Measurements from ENCODE around the gene ZNF644.
"Not testable (repeated sequence)": the region's sequence is repeated elsewhere in the genome, so short reads cannot be mapped to it uniquely, and the experiment has no call there.

Gene ZNF644

GRCh38 chr1:91054780-91055481 lies 33.1 kb upstream of the ZNF644 start:
- no peak for DNase-seq (ENCODE audit: low read depth in 1 of 2, low spot score in 1 of 2)
- H3K4me3 ChIP-seq (replicated peaks; ENCODE audit: insufficient read depth, low read length): no peak overlapping the region
- H3K27ac ChIP-seq (replicated peaks): no peak overlapping the region
- H3K27me3 ChIP-seq (ENCODE audit: insufficient read depth, poor library complexity, severe bottlenecking): no peaks in the 10 kb centered on the region
- TF ChIP-seq GABPA (IDR thresholded peaks at IDR 0.05; ENCODE audit: low read depth) (no peak), POLR2AphosphoS5 (IDR thresholded peaks at IDR 0.05; ENCODE audit: low read depth) (no peak), CTCF (IDR thresholded peaks at IDR 0.05; ENCODE audit: insufficient read depth, low read length) (no peak), SPI1 (IDR thresholded peaks at IDR 0.05; ENCODE audit: borderline replicate concordance, low read depth) (no peak), REST (IDR thresholded peaks at IDR 0.05; ENCODE audit: insufficient replicate concordance, low read depth) (no peak)

- Histone ChIP-seq H3K27ac (replicated peaks) (no peak overlapping the region), H3K4me3 (replicated peaks; ENCODE audit: insufficient read depth, low read length) (no peak overlapping the region), H3K27me3 (ENCODE audit: insufficient read depth, poor library complexity, severe bottlenecking) (no peaks in the 10 kb centered on the region)
- no peak for TF ChIP-seq POLR2AphosphoS5 (IDR thresholded peaks at IDR 0.05; ENCODE audit: low read depth)
- no peak for TF ChIP-seq SPI1 (IDR thresholded peaks at IDR 0.05; ENCODE audit: borderline replicate concordance, low read depth)
- no peak for TF ChIP-seq GABPA (IDR thresholded peaks at IDR 0.05; ENCODE audit: low read depth)
- no peak for DNase-seq (ENCODE audit: low read depth in 1 of 2, low spot score in 1 of 2)
Observed at GRCh38 chr1:91053630-91054029, 31.8 kb upstream of the ZNF644 start.

GRCh38 chr1:91049551-91049950 lies 27.7 kb upstream of the ZNF644 start:
- not testable (repeated sequence) for DNase-seq (ENCODE audit: low read depth in 1 of 2, low spot score in 1 of 2); H3K27me3 ChIP-seq (ENCODE audit: insufficient read depth, poor library complexity, severe bottlenecking); H3K4me3 ChIP-seq (replicated peaks; ENCODE audit: insufficient read depth, low read length); H3K27ac ChIP-seq (replicated peaks)

GRCh38 chr1:91046766-91047165 lies 24.9 kb upstream of the ZNF644 start:
- no peak overlapping the region for H3K4me3 ChIP-seq (replicated peaks; ENCODE audit: insufficient read depth, low read length)
- no peak for TF ChIP-seq GABPA (IDR thresholded peaks at IDR 0.05; ENCODE audit: low read depth)
- TF ChIP-seq SPI1 (IDR thresholded peaks at IDR 0.05; ENCODE audit: borderline replicate concordance, low read depth): no peak
- TF ChIP-seq POLR2AphosphoS5 (IDR thresholded peaks at IDR 0.05; ENCODE audit: low read depth): no peak
- TF ChIP-seq REST (IDR thresholded peaks at IDR 0.05; ENCODE audit: insufficient replicate concordance, low read depth): no peak
- TF ChIP-seq CTCF (IDR thresholded peaks at IDR 0.05; ENCODE audit: insufficient read depth, low read length): no peak
- no peaks in the 10 kb centered on the region for H3K27me3 ChIP-seq (ENCODE audit: insufficient read depth, poor library complexity, severe bottlenecking)
- no peak for DNase-seq (ENCODE audit: low read depth in 1 of 2, low spot score in 1 of 2)
- H3K27ac ChIP-seq (replicated peaks): no peak overlapping the region

GRCh38 chr1:91045284-91045683 lies 23.4 kb upstream of the ZNF644 start:
- H3K27ac ChIP-seq (replicated peaks): no peak overlapping the region
- TF ChIP-seq SPI1 (IDR thresholded peaks at IDR 0.05; ENCODE audit: borderline replicate concordance, low read depth) (no peak), POLR2AphosphoS5 (IDR thresholded peaks at IDR 0.05; ENCODE audit: low read depth) (no peak), GABPA (IDR thresholded peaks at IDR 0.05; ENCODE audit: low read depth) (no peak), REST (IDR thresholded peaks at IDR 0.05; ENCODE audit: insufficient replicate concordance, low read depth) (no peak), CTCF (IDR thresholded peaks at IDR 0.05; ENCODE audit: insufficient read depth, low read length) (no peak)
- H3K27me3 ChIP-seq (ENCODE audit: insufficient read depth, poor library complexity, severe bottlenecking): no peaks in the 10 kb centered on the region
- DNase-seq (ENCODE audit: low read depth in 1 of 2, low spot score in 1 of 2): no peak
- no peak overlapping the region for H3K4me3 ChIP-seq (replicated peaks; ENCODE audit: insufficient read depth, low read length)

All from HL-60 (cell line).